Thyroid gland (tissue), 4 donors: ENCODE measurements around the gene GPD1L.

Source experiments
- POLR2A ChIP-seq, 2 donors: fragments of 450-650 bp; IDR thresholded peaks; one replicate each; pipeline ENCODE4 v1.6.1; 2017; ENCODE audit warnings: antibody characterized with exemption in 2 of 2, mild to moderate bottlenecking in 2 of 2, moderate library complexity in 1 of 2
- TF ChIP-seq, protein P1 (sequence below), 6 experiments: fragments of 200-600 bp in 3 of 6; fragments of 450-650 bp in 3 of 6; sonication (generic) in 3 of 6; IDR thresholded peaks; one replicate each; pipeline ENCODE4 v1.5.1; 2016 to 2019; ENCODE audit warnings: antibody characterized with exemption in 6 of 6, mild to moderate bottlenecking in 2 of 6, inconsistent platforms in 1 of 6, moderate library complexity in 1 of 6

DNA sequence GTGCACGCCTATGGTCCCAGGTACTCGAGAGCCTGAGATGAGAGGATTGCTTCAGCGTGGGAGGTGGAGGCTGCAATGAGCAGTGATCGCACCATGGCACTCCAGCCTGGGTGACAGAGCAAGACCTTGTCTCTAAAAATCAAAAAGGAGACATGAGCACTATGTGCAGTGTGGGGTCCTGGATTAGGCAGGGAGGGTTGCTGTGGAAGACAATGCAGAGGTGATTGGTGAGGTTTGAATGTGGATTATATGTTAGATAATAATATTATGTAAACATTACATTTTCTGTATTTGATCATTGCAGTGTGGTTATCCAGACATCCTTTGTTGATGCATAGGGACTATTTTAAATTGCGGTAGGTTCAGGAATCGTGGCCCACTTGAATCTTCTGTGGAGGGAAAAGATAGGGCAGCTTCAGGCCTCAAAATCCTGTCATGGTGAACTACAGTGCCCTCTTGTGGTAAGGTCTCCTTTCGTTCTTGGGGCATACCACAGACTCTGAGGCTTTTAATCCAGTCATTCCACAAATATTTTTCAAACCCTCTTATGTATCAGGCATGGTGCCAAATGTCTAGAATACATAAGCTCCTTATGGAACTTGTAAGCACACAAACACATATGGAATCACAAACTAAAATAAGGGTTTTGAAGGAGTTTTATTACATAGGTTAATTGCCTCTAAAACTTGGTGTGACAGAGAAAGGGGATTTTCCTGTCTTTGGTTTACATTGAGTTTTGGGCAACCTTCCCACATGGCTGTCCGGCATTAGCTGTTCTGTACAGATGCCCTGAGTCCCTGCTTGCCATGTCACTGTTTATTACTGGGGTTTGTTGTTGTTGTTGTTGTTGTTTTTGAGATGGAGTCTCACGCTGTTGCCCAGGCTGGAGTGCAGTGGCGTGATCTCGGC lies 37.7 kb downstream of the GPD1L start:
- TF ChIP-seq, protein P1, sequence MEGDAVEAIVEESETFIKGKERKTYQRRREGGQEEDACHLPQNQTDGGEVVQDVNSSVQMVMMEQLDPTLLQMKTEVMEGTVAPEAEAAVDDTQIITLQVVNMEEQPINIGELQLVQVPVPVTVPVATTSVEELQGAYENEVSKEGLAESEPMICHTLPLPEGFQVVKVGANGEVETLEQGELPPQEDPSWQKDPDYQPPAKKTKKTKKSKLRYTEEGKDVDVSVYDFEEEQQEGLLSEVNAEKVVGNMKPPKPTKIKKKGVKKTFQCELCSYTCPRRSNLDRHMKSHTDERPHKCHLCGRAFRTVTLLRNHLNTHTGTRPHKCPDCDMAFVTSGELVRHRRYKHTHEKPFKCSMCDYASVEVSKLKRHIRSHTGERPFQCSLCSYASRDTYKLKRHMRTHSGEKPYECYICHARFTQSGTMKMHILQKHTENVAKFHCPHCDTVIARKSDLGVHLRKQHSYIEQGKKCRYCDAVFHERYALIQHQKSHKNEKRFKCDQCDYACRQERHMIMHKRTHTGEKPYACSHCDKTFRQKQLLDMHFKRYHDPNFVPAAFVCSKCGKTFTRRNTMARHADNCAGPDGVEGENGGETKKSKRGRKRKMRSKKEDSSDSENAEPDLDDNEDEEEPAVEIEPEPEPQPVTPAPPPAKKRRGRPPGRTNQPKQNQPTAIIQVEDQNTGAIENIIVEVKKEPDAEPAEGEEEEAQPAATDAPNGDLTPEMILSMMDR (IDR thresholded peaks at IDR 0.05), result peak; percentile 48 to 90 (median 72)
- no peak for TF ChIP-seq POLR2A (IDR thresholded peaks at IDR 0.05)
